NOMO-1 treated with dmso at 0.1 percent for 144 hours (cell line): ENCODE measurements around the gene TM9SF1.
A peak's percentile ranks its signal among the peaks of the same experiment; 100 is the strongest.
"Not testable (repeated sequence)": the region's sequence is repeated elsewhere in the genome, so short reads cannot be mapped to it uniquely, and the experiment has no call there.

Experiments
- DNase-seq: peaks from one replicate; lab custom pipeline; 2025; ENCODE audit not compliant: unreplicated experiment; lab: John Stamatoyannopoulos, UW

Gene TM9SF1

GRCh38 chr14:24226473-24226872 lies 31.2 kb upstream of the TM9SF1 start:
- no peak for DNase-seq

- DNase-seq: no peak
Measured at GRCh38 chr14:24224618-24225071, 29.4 kb upstream of the TM9SF1 start.

DNA sequence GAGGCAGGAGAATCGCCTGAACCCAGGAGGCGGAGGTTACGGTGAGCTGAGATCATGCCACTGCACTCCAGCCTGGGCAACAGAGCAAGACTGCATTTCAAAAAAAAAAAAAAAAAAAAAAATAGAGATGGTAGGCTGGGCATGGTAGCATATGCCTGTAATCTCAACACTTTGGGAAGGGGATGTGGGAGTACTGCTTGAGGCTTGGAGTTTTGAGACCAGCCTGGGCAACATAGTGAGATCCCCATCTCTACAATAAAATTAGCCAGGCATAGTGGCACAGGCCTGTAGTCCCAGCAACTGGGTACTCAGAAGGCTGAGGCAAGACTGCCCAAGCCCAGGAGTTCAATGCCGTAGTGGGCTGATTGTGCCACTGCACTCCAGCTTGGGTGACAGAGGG lies 27.7 kb upstream of the TM9SF1 start:
- not testable (repeated sequence) for DNase-seq

DNA sequence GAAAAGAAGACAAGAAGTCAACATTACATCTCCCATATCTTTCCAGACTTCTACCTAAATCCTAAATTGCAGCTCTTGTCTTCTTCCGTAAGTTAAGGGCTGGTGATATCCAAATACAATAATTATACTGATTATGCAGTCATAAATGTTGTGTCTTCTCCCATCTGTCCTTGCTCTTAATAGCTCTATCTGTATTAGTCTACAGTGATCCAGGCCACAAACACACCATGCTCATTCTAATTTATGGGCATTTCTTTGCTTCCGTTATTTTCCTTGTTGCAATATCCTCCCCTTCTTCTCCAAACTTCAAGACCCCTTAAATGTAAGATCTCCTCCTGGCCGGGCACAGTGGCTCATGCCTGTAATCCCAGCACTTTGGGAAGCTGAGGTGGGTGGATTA lies 24.3 kb upstream of the TM9SF1 start:
- DNase-seq: no peak

DNA sequence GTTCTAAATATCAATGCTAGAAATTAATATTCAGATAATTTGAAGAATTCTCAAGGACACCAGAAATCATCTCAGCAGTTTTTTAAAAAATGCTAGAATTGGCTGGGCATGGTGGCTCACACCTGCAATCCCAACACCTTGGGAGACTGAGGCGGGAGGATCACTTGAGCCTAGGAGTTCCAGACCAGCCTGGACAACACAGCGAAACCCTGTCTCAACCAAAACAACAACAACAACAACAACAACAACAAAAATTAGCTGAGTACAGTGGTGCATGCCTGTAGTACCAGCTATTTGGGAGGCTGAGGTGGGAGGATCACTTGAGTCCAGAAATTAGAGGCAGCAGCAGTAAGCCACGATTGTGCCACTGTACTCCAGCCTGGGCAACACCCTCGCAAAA lies 23.8 kb upstream of the TM9SF1 start:
- no peak for DNase-seq

GRCh38 chr14:24216876-24217275 lies 21.6 kb upstream of the TM9SF1 start:
- not testable (repeated sequence) for DNase-seq

GRCh38 chr14:24216345-24216699 lies 21.1 kb upstream of the TM9SF1 start:
- DNase-seq: no peak

DNA sequence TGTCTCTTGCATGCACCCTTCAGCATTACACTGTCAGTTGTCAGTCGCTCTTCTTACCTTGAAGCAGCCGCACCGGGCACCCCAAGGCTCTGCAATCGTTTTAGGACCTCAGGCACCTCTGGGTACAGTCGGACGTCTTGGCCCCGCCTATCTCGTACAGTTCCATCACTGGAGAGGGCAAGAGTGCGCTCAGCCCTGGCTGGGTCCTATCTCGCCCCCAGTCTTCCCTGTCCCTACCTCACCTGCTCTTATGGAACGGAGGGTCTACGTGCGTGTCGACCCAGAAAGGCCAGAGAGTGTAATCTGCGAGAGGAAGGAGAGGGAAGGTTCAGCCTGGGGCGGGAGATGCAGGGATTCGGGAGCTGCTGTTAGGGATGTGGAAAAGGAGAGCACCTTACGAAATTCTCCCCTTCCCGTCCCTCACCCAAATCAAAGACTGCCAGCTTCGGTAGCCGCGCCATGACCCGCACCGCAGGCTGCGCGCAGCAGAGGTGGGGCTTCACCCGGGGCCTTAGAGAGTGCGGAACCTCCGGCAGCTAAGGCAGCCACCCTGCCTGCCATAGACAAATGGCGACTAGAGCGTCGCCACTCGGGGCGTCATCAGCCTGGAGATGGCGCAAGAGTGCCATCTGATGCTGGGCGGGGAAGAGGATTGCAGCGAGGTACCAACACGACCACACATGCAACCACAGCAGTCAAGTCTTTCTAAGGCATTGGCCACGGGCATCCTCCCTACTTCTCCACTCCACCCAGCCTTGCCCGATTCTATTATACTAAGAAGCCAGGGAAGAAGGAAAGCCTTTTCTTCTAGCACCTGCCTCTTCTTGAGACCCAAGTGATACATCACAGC lies 20.5 kb upstream of the TM9SF1 start, which contains the start of gene MDP1:
TSS of gene MDP1 (minus strand) at position 572 of the 850 bp plus-strand sequence. CDS start at position 461, 111 bp downstream.
- peak; percentile 88 for DNase-seq

- DNase-seq: no peak
Measured at GRCh38 chr14:24213866-24214662, 18.8 kb upstream of the TM9SF1 start.

GRCh38 chr14:24212924-24213865 lies 18.0 kb upstream of the TM9SF1 start, which contains the start of gene CHMP4A:
TSS of gene CHMP4A (minus strand) at chr14:24213488. CDS start at chr14:24213439, 49 bp downstream.
- peak; percentile 95 for DNase-seq

DNA sequence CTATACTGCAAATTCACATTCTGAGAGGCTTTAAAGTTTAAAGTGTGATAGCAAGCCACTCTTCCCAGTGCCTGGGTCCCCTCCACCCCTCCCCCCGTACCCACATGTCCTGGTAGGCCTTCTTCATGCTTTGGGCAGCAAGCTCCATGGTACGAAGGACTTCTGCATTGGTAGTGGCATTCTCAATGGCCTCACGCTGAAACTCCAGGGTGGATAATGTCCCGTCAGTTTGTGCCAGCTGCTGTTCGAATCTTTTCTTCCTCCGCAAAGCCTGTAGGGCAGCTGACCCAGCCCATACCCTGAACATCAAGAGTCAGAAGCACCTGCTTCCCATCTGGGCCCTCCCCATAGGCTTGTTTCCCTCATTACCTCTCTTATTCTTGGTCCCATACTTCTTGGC lies 16.1 kb upstream of the TM9SF1 start:
- no peak for DNase-seq

DNA sequence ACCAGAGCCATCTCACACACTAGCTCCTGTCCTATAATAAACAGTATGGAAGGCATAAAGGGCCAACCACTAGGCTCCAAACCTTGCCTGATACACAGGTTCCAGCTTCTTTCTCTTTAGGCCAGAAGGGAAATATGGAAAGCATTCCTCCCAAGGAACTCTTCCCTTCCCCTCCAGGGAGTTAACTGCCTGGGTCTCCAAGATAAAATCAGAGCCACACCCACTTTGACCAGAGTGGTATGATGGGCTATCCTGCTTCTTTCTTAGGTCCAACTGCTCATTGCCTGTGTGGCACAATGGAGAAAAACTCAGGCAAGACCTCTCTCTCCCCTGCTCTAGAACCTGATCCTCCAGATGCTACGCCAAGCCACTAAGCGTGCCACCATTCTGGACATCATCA lies 12.4 kb upstream of the TM9SF1 start:
- no peak for DNase-seq

- DNase-seq: no peak
Measured at GRCh38 chr14:24207104-24207551, 11.9 kb upstream of the TM9SF1 start.

GRCh38 chr14:24206260-24207103 lies 11.2 kb upstream of the TM9SF1 start:
- DNase-seq: no peak

DNA sequence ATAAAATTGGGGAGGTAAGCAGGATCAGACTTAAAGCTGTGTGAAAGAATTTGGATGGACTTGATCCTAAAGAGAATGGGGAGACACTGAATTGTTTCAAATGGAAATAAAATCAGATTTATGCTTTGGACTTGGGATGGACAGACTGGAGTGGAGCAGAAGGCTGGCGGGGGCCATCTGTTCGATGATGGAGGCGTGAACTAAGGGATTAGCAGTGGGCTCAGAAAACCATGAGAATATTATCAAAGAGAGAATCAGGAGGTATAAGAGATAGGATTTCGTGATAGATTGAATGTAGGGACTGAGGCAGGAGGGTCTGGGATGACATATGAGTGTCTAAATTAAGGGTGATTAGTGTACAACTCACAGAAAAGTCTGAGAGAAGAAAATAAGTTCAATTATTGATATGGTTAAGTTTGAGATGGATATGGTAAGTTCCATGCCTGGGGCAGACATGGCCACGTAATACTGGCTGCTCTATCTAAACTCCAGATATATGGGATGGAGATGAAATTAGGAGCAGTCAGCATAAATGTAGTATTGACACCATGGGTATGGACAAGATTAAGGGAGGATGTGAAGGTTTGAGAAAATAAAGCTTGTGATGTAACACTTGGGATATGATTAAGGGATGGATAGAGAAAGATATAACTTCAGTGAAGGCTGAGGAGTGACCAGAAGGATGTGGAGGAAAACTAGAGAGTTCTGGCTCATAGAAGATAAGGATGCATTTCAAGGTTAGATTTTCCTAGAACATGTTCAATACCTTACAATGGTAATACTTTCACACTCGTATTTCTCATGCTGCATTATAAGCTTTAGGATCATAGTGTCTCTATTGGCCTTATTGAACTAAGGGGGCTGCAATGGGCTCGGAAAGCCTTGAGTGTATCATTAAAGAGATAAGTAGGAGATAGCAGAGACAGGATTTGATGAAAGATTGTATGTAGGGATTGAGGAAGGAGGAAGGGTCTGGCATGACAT lies 9.2 kb upstream of the TM9SF1 start:
- DNase-seq: no peak

- DNase-seq: not testable (repeated sequence)
Measured at GRCh38 chr14:24203249-24203886, 8.1 kb upstream of the TM9SF1 start.

GRCh38 chr14:24202538-24202937 lies 7.3 kb upstream of the TM9SF1 start:
- DNase-seq: not testable (repeated sequence)
